Measurements from ENCODE around the gene LRRC51.

GRCh38 chr11:72103754-72104167, 23.1 kb downstream of the LRRC51 start:
- TF ChIP-seq CTCF (IDR thresholded peaks at IDR 0.05; ENCODE audit: low read depth, low read length) (no peak), EZH2phosphoT487 (IDR thresholded peaks at IDR 0.05; ENCODE audit: low read depth) (no peak)
